Measurements from ENCODE around the gene RAPH1. TPM values are rescaled to one million over a fixed set of nuclear protein-coding genes. Genes with fewer than 3 reads are reported as not detected.

Gene RAPH1
- total RNA-seq, 1 experiment from 2014 or later = 126 TPM

GRCh38 chr2:203412546-203413331 is 122.4 kb downstream of the RAPH1 start:
- DNase-seq = no peak
- CTCF ChIA-PET = interaction anchor here (0.6 kb wide), 1 partner anchor 806 kb away, joined by 5 read pairs; no protein-coding TSS in a partner anchor
- H3K4me3 Mint-ChIP-seq (ENCODE audit: low read depth, unreplicated experiment) = no peak overlapping the region
- no peaks in the 10 kb centered on the region for H3K9me3 Mint-ChIP-seq (ENCODE audit: low read depth, unreplicated experiment)
- intact Hi-C loops (cut with micrococcal nuclease; ENCODE audit: unreplicated experiment) = no loop called here
- no peaks in the 10 kb centered on the region for H3K27me3 Mint-ChIP-seq (ENCODE audit: unreplicated experiment)
- TF ChIP-seq CTCF (IDR thresholded peaks at IDR 0.05; ENCODE audit: unreplicated experiment) = no peak
- H3K27ac Mint-ChIP-seq (ENCODE audit: unreplicated experiment) = no peak overlapping the region
- BruUV-seq (replicated peaks) = no TSS peak
- H3K4me1 Mint-ChIP-seq (ENCODE audit: low read depth, unreplicated experiment) = peaks cover 9% of the 10 kb centered on the region
- peaks cover 15% of the 10 kb centered on the region for H3K36me3 Mint-ChIP-seq (ENCODE audit: insufficient read depth, unreplicated experiment)

- H3K9me3 Mint-ChIP-seq (ENCODE audit: low read depth, unreplicated experiment) = no peaks in the 10 kb centered on the region
- H3K4me3 Mint-ChIP-seq (ENCODE audit: low read depth, unreplicated experiment) = no peak overlapping the region
- no peak for TF ChIP-seq CTCF (IDR thresholded peaks at IDR 0.05; ENCODE audit: unreplicated experiment)
- CTCF ChIA-PET = no interaction called here
- DNase-seq = no peak
- H3K27ac Mint-ChIP-seq (ENCODE audit: unreplicated experiment) = no peak overlapping the region
- H3K27me3 Mint-ChIP-seq (ENCODE audit: unreplicated experiment) = no peaks in the 10 kb centered on the region
- BruUV-seq (replicated peaks) = no TSS peak
- peaks cover 11% of the 10 kb centered on the region for H3K36me3 Mint-ChIP-seq (ENCODE audit: insufficient read depth, unreplicated experiment)
- intact Hi-C loops (cut with micrococcal nuclease; ENCODE audit: unreplicated experiment) = no loop called here
- H3K4me1 Mint-ChIP-seq (ENCODE audit: low read depth, unreplicated experiment) = peaks cover 24% of the 10 kb centered on the region
Observed at GRCh38 chr2:203407496-203407895, 127.6 kb downstream of the RAPH1 start.

- Mint-ChIP-seq H3K4me3 (ENCODE audit: low read depth, unreplicated experiment) (no peak overlapping the region), H3K4me1 (ENCODE audit: low read depth, unreplicated experiment) (peaks cover 37% of the 10 kb centered on the region), H3K9me3 (ENCODE audit: low read depth, unreplicated experiment) (no peaks in the 10 kb centered on the region), H3K27me3 (ENCODE audit: unreplicated experiment) (no peaks in the 10 kb centered on the region), H3K36me3 (ENCODE audit: insufficient read depth, unreplicated experiment) (peaks cover 11% of the 10 kb centered on the region), H3K27ac (ENCODE audit: unreplicated experiment) (no peak overlapping the region)
- CTCF ChIA-PET = no interaction called here
- TF ChIP-seq CTCF (IDR thresholded peaks at IDR 0.05; ENCODE audit: unreplicated experiment) = no peak
- no TSS peak for BruUV-seq (replicated peaks)
- DNase-seq = no peak
- intact Hi-C loops (cut with micrococcal nuclease; ENCODE audit: unreplicated experiment) = no loop called here
Observed at GRCh38 chr2:203404996-203405395, 130.1 kb downstream of the RAPH1 start.

GRCh38 chr2:203400805-203401585 is 134.1 kb downstream of the RAPH1 start:
- no peak overlapping the region for H3K4me3 Mint-ChIP-seq (ENCODE audit: low read depth, unreplicated experiment)
- TF ChIP-seq CTCF (IDR thresholded peaks at IDR 0.05; ENCODE audit: unreplicated experiment) = no peak
- CTCF ChIA-PET = no interaction called here
- no peaks in the 10 kb centered on the region for H3K9me3 Mint-ChIP-seq (ENCODE audit: low read depth, unreplicated experiment)
- intact Hi-C loops (cut with micrococcal nuclease; ENCODE audit: unreplicated experiment) = no loop called here
- peaks cover 13% of the 10 kb centered on the region for H3K36me3 Mint-ChIP-seq (ENCODE audit: insufficient read depth, unreplicated experiment)
- no peak for DNase-seq
- no peak overlapping the region for H3K27ac Mint-ChIP-seq (ENCODE audit: unreplicated experiment)
- H3K4me1 Mint-ChIP-seq (ENCODE audit: low read depth, unreplicated experiment) = peaks cover 48% of the 10 kb centered on the region
- BruUV-seq (replicated peaks) = no TSS peak
- H3K27me3 Mint-ChIP-seq (ENCODE audit: unreplicated experiment) = no peaks in the 10 kb centered on the region

Measured in Calu3 (cell line).